Stimulated activated CD8-positive, alpha-beta memory T cell treated with anti-CD3 and anti-CD28 coated beads, Interleukin-2, amount 100 ng/mL, for 1 hour (primary cell): ENCODE data around the gene RAPGEF3.

ENCODE experiments used
- DNase-seq, 2 donors: peaks; one replicate each; pipeline ENCODE4 v3.0.0-alpha.2; 2020; ENCODE audit warnings: low read depth in 2 of 2

The RAPGEF3 gene

GRCh38 chr12:47777151-47777550 lies 18.5 kb upstream of the RAPGEF3 start:
- DNase-seq, result no peak

- DNase-seq, result no peak
Measured at GRCh38 chr12:47776471-47777143, 17.9 kb upstream of the RAPGEF3 start.

GRCh38 chr12:47775100-47775911 lies 16.6 kb upstream of the RAPGEF3 start:
- DNase-seq, result no peak

- DNase-seq, result no peak
Measured at GRCh38 chr12:47774663-47775062, 16.0 kb upstream of the RAPGEF3 start.

- DNase-seq, result no peak
Measured at GRCh38 chr12:47773858-47774580, 15.3 kb upstream of the RAPGEF3 start.

GRCh38 chr12:47773062-47773857 lies 14.6 kb upstream of the RAPGEF3 start, which contains the start of gene SLC48A1:
SLC48A1 (plus strand) TSS chr12:47773238; CDS start chr12:47773305, 67 bp downstream.
- DNase-seq, result peak; percentile 44 to 53

- DNase-seq, result no peak
Measured at GRCh38 chr12:47772738-47773061, 14.0 kb upstream of the RAPGEF3 start.

- no peak for DNase-seq
Measured at GRCh38 chr12:47772094-47772660, 13.5 kb upstream of the RAPGEF3 start.

- no peak for DNase-seq
Measured at GRCh38 chr12:47771304-47771703, 12.6 kb upstream of the RAPGEF3 start.

GRCh38 chr12:47770086-47770726 lies 11.5 kb upstream of the RAPGEF3 start:
- no peak for DNase-seq

- DNase-seq, result no peak
Measured at GRCh38 chr12:47769234-47770085, 10.8 kb upstream of the RAPGEF3 start.

- DNase-seq, result no peak
Measured at GRCh38 chr12:47768323-47768811, 9.7 kb upstream of the RAPGEF3 start.

- DNase-seq, result peak; percentile 25 to 52
Measured at GRCh38 chr12:47767216-47767724, 8.6 kb upstream of the RAPGEF3 start.

- no peak for DNase-seq
Measured at GRCh38 chr12:47766502-47767215, 8.0 kb upstream of the RAPGEF3 start.

GRCh38 chr12:47763481-47764346 lies 5.0 kb upstream of the RAPGEF3 start:
- DNase-seq, result no peak

- DNase-seq, result no peak
Measured at GRCh38 chr12:47762850-47763465, 4.3 kb upstream of the RAPGEF3 start.

GRCh38 chr12:47758584-47758833 lies 171 bp downstream of the RAPGEF3 start:
- no peak for DNase-seq
